GM15510 (cell line): Measurements from ENCODE around the gene KRTAP27-1.

Experiments
- POLR2A ChIP-seq: IDR thresholded peaks from 3 replicates; pipeline ENCODE4 v1.6.1; 2011; ENCODE audit warnings: borderline replicate concordance; ENCODE audit not compliant: insufficient read length; ENCODE audit errors: extremely low read depth

The KRTAP27-1 gene

GRCh38 chr21:30329203-30329875 lies 8.2 kb downstream of the KRTAP27-1 start:
- TF ChIP-seq POLR2A = no peak

GRCh38 chr21:30326390-30326789 lies 11.1 kb downstream of the KRTAP27-1 start:
- no peak for TF ChIP-seq POLR2A

DNA sequence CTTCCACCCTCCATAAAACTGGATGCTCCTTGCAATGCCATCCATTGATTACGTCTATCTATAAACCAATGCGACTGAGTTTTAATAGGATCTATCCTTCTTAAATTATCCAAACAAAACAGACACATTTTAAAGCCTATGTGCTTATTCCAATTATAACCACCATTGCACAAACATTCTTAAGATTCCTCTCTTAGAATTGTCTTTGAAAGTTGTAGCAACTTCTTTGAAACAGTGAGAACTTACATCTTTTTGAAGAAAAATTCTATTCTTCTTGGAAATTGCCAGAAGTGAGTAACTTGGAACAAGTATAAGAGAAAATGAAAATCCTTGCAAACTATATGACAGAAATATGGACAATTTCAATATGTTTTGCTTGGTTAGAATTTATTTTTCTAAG lies 17.3 kb downstream of the KRTAP27-1 start, which contains the start of gene KRTAP26-1:
KRTAP26-1 (minus strand) TSS at position 101 of the 400 bp plus-strand sequence. CDS start 280 bp downstream, outside the sequence.
- no peak for TF ChIP-seq POLR2A

GRCh38 chr21:30315701-30316100 lies 21.8 kb downstream of the KRTAP27-1 start:
- no peak for TF ChIP-seq POLR2A

- no peak for TF ChIP-seq POLR2A
Measured at GRCh38 chr21:30306884-30307283, 30.6 kb downstream of the KRTAP27-1 start.

GRCh38 chr21:30305136-30305535 lies 32.4 kb downstream of the KRTAP27-1 start:
- TF ChIP-seq POLR2A = no peak

GRCh38 chr21:30289215-30289614 lies 48.3 kb downstream of the KRTAP27-1 start, which contains the start of gene KRTAP25-1:
KRTAP25-1 (minus strand) TSS chr21:30289514; CDS start chr21:30289490, 24 bp downstream.
- TF ChIP-seq POLR2A = no peak
